ENCODE measurements around the gene MED31. TPM values are rescaled to one million over a fixed set of nuclear protein-coding genes. Genes with fewer than 3 reads are reported as not detected.
"Not testable (repeated sequence)": the region's sequence is repeated elsewhere in the genome, so short reads cannot be mapped to it uniquely, and the experiment has no call there.

Gene MED31
- total and polyA plus RNA-seq, 2 of the 13 experiments (the other 11 are each of a cell fraction or from before 2014, with no cell fraction given) = 19.0 to 20.9 TPM

DNA sequence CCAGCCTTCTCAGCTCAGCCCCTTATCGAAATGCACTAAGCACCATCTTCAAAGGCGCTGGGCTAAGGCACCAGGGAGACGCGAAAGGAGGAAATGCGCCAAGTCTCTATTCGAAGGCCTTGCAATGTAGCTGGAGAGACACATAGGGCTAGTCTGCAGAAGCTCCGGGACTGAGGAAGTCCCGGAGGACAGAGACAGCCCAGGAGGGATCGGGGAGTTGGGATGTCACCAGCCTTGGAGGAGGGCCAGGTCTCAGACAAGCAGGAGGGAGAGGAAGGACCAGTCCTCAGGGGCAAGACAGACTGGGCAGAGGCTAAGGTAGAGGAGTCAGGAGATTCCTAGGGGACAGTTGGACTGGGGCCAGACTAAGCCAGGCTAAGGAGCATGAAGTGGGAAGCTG is 8.7 kb upstream of the MED31 start:
- Histone ChIP-seq H3K9ac (ENCODE audit: insufficient read depth, low read depth, low read length) (no peak overlapping the region), H4K20me1 (ENCODE audit: insufficient read depth, low read length) (0 out of 2 replicates have a peak, but pooled peaks cover under 1% of the 10 kb centered on the region), H3K4me2 (ENCODE audit: low read depth, low read length) (no peak overlapping the region), H3K79me2 (ENCODE audit: insufficient read depth, low read length) (no peaks in the 10 kb centered on the region), H3K4me3 (replicated peaks in 1 of 3; ENCODE audit: insufficient read depth in 1 of 3, low read depth in 2 of 3, low read length in 3 of 3) (no peak overlapping the region), H3K27ac (ENCODE audit: extremely low read length, insufficient read depth, low read length) (no peak overlapping the region), H3K27me3 (ENCODE audit: control insufficient read depth in 1 of 2, insufficient read depth in 2 of 2, low read length in 2 of 2) (no peaks in the 10 kb centered on the region), H3K36me3 (replicated peaks in 1 of 2; ENCODE audit: control insufficient read depth in 1 of 2, insufficient read depth in 2 of 2, low read length in 2 of 2) (no peaks in the 10 kb centered on the region), H3K4me1 (ENCODE audit: insufficient read depth, low read length) (peaks cover 3% of the 10 kb centered on the region; the same call in 1 of the 2 replicates), H3K9me3 (ENCODE audit: low read length) (no peaks in the 10 kb centered on the region), H2AFZ (ENCODE audit: low read length) (no peak overlapping the region)
- ChIA-PET CTCF (ENCODE audit: low intra/inter-chr PET ratio, low total read pairs) (no interaction called here), POLR2A (no interaction called here)
- no TSS peak for BruUV-seq (replicated peaks)
- in situ Hi-C loops (cut with HindIII; ENCODE audit: extremely low pct_ligation_motif_present, low pct_unique_long_range_greater_than_20kb) = loop anchor here (10.0 kb wide), 2 partner anchors 175 to 355 kb away; partner anchors contain the start of genes RNASEK and TEKT1
- no peak for ATAC-seq
- intact Hi-C loops (cut with micrococcal nuclease; ENCODE audit: unreplicated experiment) = loop anchor here (5.0 kb wide), 1 partner anchor 347 kb away; no protein-coding TSS in a partner anchor
- FAIRE-seq = no peak
- TF ChIP-seq ZBTB1 (CRISPR knock-in tag; IDR thresholded peaks at IDR 0.05; ENCODE audit: borderline replicate concordance) (no peak), EEA1 (CRISPR knock-in tag; IDR thresholded peaks at IDR 0.05; ENCODE audit: borderline replicate concordance) (no peak), FOXK2 (IDR thresholded peaks at IDR 0.05) (no peak), ZNF326 (CRISPR knock-in tag; IDR thresholded peaks at IDR 0.05; ENCODE audit: borderline replicate concordance) (no peak), HDAC2 (CRISPR knock-in tag; IDR thresholded peaks at IDR 0.05) (no peak), U2AF2 (IDR thresholded peaks at IDR 0.05; ENCODE audit: low read depth, low read length) (no peak), ZNF570 (CRISPR knock-in tag; IDR thresholded peaks at IDR 0.05; ENCODE audit: borderline replicate concordance) (no peak)
- TF ChIP-seq, protein P1, sequence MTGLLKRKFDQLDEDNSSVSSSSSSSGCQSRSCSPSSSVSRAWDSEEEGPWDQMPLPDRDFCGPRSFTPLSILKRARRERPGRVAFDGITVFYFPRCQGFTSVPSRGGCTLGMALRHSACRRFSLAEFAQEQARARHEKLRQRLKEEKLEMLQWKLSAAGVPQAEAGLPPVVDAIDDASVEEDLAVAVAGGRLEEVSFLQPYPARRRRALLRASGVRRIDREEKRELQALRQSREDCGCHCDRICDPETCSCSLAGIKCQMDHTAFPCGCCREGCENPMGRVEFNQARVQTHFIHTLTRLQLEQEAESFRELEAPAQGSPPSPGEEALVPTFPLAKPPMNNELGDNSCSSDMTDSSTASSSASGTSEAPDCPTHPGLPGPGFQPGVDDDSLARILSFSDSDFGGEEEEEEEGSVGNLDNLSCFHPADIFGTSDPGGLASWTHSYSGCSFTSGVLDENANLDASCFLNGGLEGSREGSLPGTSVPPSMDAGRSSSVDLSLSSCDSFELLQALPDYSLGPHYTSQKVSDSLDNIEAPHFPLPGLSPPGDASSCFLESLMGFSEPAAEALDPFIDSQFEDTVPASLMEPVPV (CRISPR knock-in tag; IDR thresholded peaks at IDR 0.05) = no peak
- WGBS (ENCODE audit: low lambda C conversion rate) = 89% methylated on average over 9 of the region's 9 CpGs
- DNase-seq (ENCODE audit: low spot score) = no peak

DNA sequence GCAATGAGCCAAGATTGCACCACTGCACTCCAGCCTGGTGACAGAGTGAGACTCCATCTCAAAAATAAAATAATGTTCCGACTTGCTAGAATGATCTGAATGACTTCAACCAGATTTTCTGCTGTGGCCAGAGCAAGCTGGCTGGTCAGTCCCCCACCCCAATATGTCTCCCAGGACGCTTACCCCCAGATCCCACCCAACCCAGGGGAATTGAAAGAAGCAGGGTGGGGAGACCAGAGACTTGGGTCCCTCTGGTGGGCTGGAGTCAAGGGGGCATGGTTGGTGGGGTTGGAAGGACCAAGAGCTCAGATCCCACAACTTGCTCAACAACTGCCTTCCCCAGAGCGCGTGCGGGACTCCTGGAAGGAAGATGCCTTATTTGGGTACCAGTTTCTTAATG is 7.0 kb upstream of the MED31 start:
- CTCF ChIA-PET (ENCODE audit: low intra/inter-chr PET ratio, low total read pairs); FAIRE-seq; POLR2A ChIA-PET; ATAC-seq; H3K27me3 ChIP-seq (ENCODE audit: control insufficient read depth in 1 of 2, insufficient read depth in 2 of 2, low read length in 2 of 2); in situ Hi-C loops (cut with HindIII; ENCODE audit: extremely low pct_ligation_motif_present, low pct_unique_long_range_greater_than_20kb); H3K9ac ChIP-seq (ENCODE audit: insufficient read depth, low read depth, low read length); H3K4me2 ChIP-seq (ENCODE audit: low read depth, low read length); DNase-seq (ENCODE audit: low spot score); H3K36me3 ChIP-seq (replicated peaks in 1 of 2; ENCODE audit: control insufficient read depth in 1 of 2, insufficient read depth in 2 of 2, low read length in 2 of 2); H3K27ac ChIP-seq (ENCODE audit: extremely low read length, insufficient read depth, low read length); H2AFZ ChIP-seq (ENCODE audit: low read length); H3K4me3 ChIP-seq (replicated peaks in 1 of 3; ENCODE audit: insufficient read depth in 1 of 3, low read depth in 2 of 3, low read length in 3 of 3); BruUV-seq (replicated peaks); intact Hi-C loops (cut with micrococcal nuclease; ENCODE audit: unreplicated experiment); H3K9me3 ChIP-seq (ENCODE audit: low read length): not testable (repeated sequence)
- WGBS (ENCODE audit: low lambda C conversion rate) = 83% methylated on average over 5 of the region's 5 CpGs
- Histone ChIP-seq H4K20me1 (ENCODE audit: insufficient read depth, low read length) (peaks cover 11% of the 10 kb centered on the region), H3K79me2 (ENCODE audit: insufficient read depth, low read length) (peaks cover 14% of the 10 kb centered on the region), H3K4me1 (ENCODE audit: insufficient read depth, low read length) (peaks cover 20% of the 10 kb centered on the region)

Data from HepG2 (cell line).